ENCODE measurements around the gene RNF220. TPM values are rescaled to one million over a fixed set of nuclear protein-coding genes. Genes with fewer than 3 reads are reported as not detected.

RNF220 gene
- total RNA-seq, 6 experiments from 2014 or later = 42.1 to 54.7 (median 51.9) TPM

- Mint-ChIP-seq H3K4me1 (ENCODE audit: low read depth) (no peaks in the 10 kb centered on the region), H3K27ac (no peak overlapping the region), H3K4me3 (no peak overlapping the region), H3K36me3 (ENCODE audit: low read depth) (no peaks in the 10 kb centered on the region), H3K27me3 (ENCODE audit: insufficient read depth) (peaks cover 28% of the 10 kb centered on the region), H3K9me3 (no peaks in the 10 kb centered on the region)
- DNase-seq = peak; percentile 38
- TF ChIP-seq, protein P1, sequence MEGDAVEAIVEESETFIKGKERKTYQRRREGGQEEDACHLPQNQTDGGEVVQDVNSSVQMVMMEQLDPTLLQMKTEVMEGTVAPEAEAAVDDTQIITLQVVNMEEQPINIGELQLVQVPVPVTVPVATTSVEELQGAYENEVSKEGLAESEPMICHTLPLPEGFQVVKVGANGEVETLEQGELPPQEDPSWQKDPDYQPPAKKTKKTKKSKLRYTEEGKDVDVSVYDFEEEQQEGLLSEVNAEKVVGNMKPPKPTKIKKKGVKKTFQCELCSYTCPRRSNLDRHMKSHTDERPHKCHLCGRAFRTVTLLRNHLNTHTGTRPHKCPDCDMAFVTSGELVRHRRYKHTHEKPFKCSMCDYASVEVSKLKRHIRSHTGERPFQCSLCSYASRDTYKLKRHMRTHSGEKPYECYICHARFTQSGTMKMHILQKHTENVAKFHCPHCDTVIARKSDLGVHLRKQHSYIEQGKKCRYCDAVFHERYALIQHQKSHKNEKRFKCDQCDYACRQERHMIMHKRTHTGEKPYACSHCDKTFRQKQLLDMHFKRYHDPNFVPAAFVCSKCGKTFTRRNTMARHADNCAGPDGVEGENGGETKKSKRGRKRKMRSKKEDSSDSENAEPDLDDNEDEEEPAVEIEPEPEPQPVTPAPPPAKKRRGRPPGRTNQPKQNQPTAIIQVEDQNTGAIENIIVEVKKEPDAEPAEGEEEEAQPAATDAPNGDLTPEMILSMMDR (IDR thresholded peaks at IDR 0.05) = peak; percentile 89
These were observed 26.9 kb upstream of the RNF220 start for GRCh38 chr1:44377925-44378784.

DNA sequence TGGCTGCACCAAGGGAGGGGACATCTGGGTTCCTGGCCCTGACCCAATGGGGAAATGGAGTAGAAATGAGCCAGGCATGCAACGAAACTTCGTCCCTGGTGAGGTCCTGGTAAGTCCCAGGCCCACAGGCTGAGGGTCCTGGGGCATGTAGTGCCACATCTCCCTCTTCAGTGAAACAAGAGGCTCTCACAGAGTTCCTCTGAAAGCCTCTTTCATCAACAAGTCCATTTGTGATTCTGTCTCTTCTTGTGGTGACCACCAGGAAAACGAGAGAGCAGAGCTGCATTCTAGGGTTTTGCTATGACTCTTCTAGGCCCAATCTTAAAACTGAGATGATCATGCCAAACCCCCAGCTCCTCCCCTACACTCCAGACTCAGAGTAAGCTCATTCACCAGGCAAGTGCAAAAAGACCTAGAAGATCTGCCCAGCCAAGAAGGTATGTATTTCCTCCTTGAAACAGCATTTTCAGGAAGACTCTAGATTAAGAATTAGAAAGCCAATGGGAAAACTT, 24.3 kb upstream of the RNF220 start:
- no peak for DNase-seq
- H3K27me3 Mint-ChIP-seq (ENCODE audit: insufficient read depth) = peaks cover 35% of the 10 kb centered on the region
- no peak overlapping the region for H3K27ac Mint-ChIP-seq
- H3K4me1 Mint-ChIP-seq (ENCODE audit: low read depth) = no peaks in the 10 kb centered on the region
- H3K36me3 Mint-ChIP-seq (ENCODE audit: low read depth) = no peaks in the 10 kb centered on the region
- no peak overlapping the region for H3K4me3 Mint-ChIP-seq
- no peaks in the 10 kb centered on the region for H3K9me3 Mint-ChIP-seq
- TF ChIP-seq, protein P1 (IDR thresholded peaks at IDR 0.05) = no peak

DNA sequence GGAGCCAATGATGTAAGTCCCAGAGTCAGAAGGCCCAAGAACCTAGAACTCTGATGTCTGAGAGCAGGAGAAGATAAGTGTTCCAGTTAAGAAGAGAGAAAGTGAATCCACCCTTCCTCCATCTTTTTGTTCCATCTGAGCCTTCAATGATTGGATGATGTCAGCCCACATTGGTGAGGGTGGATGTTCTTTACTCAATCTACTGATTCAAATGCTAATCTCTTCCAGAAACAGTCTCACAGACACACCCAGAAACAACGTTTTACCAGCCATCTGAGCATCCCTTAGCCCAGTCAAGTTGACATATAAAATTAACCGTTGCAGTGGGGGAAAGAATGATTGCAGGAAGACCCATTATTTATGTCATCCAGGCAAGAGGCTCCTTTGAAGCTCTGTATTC, 16.5 kb upstream of the RNF220 start:
- Mint-ChIP-seq H3K9me3 (no peaks in the 10 kb centered on the region), H3K4me1 (ENCODE audit: low read depth) (no peaks in the 10 kb centered on the region), H3K4me3 (no peak overlapping the region), H3K27me3 (ENCODE audit: insufficient read depth) (peaks cover 20% of the 10 kb centered on the region), H3K36me3 (ENCODE audit: low read depth) (no peaks in the 10 kb centered on the region), H3K27ac (no peak overlapping the region)
- no peak for DNase-seq
- TF ChIP-seq, protein P1 (IDR thresholded peaks at IDR 0.05) = no peak

- no peaks in the 10 kb centered on the region for H3K9me3 Mint-ChIP-seq
- TF ChIP-seq, protein P1 (IDR thresholded peaks at IDR 0.05) = no peak
- H3K27me3 Mint-ChIP-seq (ENCODE audit: insufficient read depth) = peaks cover 16% of the 10 kb centered on the region
- no peaks in the 10 kb centered on the region for H3K4me1 Mint-ChIP-seq (ENCODE audit: low read depth)
- H3K27ac Mint-ChIP-seq = no peak overlapping the region
- no peak overlapping the region for H3K4me3 Mint-ChIP-seq
- DNase-seq = no peak
- no peaks in the 10 kb centered on the region for H3K36me3 Mint-ChIP-seq (ENCODE audit: low read depth)
These were observed 15.6 kb upstream of the RNF220 start for GRCh38 chr1:44389437-44389836.

- no peak overlapping the region for H3K27ac Mint-ChIP-seq
- DNase-seq = peak; percentile 85
These were observed 14.8 kb upstream of the RNF220 start for GRCh38 chr1:44390277-44390676.

More at GRCh38 chr1:44390277-44390676, 14.8 kb upstream of the RNF220 start:
- TF ChIP-seq, protein P1 (IDR thresholded peaks at IDR 0.05) = no peak
- no peaks in the 10 kb centered on the region for H3K36me3 Mint-ChIP-seq (ENCODE audit: low read depth)
- peaks cover 14% of the 10 kb centered on the region for H3K27me3 Mint-ChIP-seq (ENCODE audit: insufficient read depth)
- no peaks in the 10 kb centered on the region for H3K9me3 Mint-ChIP-seq
- no peaks in the 10 kb centered on the region for H3K4me1 Mint-ChIP-seq (ENCODE audit: low read depth)
- no peak overlapping the region for H3K4me3 Mint-ChIP-seq
